ENCODE measurements around the gene CDKAL1.

- TF ChIP-seq POLR2A (IDR thresholded peaks at IDR 0.05) = no peak
- TF ChIP-seq, protein P1, sequence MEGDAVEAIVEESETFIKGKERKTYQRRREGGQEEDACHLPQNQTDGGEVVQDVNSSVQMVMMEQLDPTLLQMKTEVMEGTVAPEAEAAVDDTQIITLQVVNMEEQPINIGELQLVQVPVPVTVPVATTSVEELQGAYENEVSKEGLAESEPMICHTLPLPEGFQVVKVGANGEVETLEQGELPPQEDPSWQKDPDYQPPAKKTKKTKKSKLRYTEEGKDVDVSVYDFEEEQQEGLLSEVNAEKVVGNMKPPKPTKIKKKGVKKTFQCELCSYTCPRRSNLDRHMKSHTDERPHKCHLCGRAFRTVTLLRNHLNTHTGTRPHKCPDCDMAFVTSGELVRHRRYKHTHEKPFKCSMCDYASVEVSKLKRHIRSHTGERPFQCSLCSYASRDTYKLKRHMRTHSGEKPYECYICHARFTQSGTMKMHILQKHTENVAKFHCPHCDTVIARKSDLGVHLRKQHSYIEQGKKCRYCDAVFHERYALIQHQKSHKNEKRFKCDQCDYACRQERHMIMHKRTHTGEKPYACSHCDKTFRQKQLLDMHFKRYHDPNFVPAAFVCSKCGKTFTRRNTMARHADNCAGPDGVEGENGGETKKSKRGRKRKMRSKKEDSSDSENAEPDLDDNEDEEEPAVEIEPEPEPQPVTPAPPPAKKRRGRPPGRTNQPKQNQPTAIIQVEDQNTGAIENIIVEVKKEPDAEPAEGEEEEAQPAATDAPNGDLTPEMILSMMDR (IDR thresholded peaks at IDR 0.05) = no peak
These were observed 280.2 kb downstream of the CDKAL1 start for GRCh38 chr6:20814494-20814893.
